Activated naive CD8-positive, alpha-beta T cell treated with anti-CD3 and anti-CD28 coated beads, Interleukin-2, amount 50 U/mL, for 16 hours (primary cell): ENCODE results near the gene PYGL.
"Not testable (repeated sequence)": the region's sequence is repeated elsewhere in the genome, so short reads cannot be mapped to it uniquely, and the experiment has no call there.

Experiments used
- DNase-seq: peaks from one replicate; pipeline ENCODE4 v3.0.0-alpha.2; 2020; ENCODE audit warnings: low read depth, low spot score

PYGL gene

DNA sequence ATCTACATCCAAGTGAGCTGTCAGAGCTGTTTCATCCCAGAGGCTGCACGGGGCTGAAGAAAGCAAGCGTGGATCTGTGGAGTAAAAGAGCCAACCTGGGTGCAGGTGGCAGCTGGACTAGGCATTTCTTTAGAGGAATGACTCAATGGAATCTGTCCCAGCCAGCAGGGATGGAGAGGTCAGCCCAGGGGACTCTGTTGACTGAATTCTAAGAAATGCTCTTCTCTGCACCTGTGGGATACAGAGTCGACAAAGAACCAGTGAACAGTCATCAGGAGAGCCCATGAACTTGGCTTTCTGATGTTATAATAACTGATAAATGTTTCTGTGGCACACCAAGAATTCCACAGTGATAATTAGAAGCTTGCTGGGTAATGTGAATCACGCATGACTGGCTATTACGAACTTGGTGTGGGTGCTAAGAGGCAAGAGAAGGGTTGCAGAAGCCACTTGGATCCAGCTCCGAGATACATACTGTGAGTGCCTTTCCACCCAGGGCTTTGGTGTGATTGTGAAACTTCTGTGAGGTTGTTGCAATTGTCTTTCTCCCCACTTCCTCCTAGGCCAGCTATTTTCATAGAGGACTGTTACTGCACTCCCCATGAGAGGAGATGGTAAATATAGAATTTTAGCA lies 16.2 kb downstream of the PYGL start:
- no peak for DNase-seq

DNA sequence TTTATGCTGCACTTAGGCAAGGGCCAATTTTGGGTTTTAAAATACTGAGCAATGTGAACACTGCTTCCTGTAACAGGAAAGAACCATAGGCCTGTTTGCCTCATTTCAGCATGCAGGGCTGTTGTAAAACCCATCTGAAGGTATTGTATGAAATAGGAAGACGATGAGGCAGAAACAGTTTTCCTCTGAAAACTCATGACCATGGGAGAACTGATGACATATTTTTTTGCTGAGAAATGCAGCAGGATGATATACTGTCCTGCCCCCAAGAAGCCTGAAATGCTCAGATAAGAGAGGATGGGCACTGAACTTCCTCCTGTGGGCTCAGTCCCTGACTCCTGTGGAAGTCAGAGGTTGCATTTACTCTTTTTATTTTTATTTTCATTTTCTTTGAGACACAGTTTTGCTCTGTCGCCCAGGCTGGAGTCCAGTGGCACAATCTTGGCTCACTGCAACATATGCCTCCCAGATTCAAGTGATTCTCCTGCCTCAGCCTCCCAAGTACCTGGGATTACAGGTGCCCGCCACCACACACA lies 17.4 kb downstream of the PYGL start:
- DNase-seq: no peak

- DNase-seq: no peak
Measured at GRCh38 chr14:50924843-50925242, 19.4 kb downstream of the PYGL start.

- no peak for DNase-seq
Measured at GRCh38 chr14:50924236-50924635, 20.0 kb downstream of the PYGL start.

- DNase-seq: no peak
Measured at GRCh38 chr14:50922803-50923202, 21.5 kb downstream of the PYGL start.

GRCh38 chr14:50920482-50921230 lies 23.6 kb downstream of the PYGL start:
- no peak for DNase-seq

GRCh38 chr14:50919524-50919923 lies 24.8 kb downstream of the PYGL start:
- DNase-seq: not testable (repeated sequence)

DNA sequence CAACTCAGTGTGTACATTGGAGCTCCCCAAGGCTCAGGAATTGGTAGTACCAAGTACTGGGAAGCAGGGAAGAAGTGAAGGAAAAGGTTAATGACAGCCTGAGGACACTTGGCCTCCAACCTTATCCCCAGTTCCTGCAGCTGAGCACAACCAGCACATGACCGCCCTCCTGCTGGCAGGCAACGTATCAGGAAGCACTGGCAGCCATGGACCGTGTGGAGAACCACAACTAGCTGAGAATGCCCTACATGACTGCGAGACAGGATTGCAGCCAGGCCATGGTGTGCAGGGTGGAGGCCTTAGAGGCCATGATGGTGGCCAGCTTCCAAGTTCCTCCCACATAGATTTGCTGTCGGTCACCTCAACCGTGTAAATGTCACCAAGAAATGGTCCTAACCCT lies 26.8 kb downstream of the PYGL start:
- no peak for DNase-seq

DNA sequence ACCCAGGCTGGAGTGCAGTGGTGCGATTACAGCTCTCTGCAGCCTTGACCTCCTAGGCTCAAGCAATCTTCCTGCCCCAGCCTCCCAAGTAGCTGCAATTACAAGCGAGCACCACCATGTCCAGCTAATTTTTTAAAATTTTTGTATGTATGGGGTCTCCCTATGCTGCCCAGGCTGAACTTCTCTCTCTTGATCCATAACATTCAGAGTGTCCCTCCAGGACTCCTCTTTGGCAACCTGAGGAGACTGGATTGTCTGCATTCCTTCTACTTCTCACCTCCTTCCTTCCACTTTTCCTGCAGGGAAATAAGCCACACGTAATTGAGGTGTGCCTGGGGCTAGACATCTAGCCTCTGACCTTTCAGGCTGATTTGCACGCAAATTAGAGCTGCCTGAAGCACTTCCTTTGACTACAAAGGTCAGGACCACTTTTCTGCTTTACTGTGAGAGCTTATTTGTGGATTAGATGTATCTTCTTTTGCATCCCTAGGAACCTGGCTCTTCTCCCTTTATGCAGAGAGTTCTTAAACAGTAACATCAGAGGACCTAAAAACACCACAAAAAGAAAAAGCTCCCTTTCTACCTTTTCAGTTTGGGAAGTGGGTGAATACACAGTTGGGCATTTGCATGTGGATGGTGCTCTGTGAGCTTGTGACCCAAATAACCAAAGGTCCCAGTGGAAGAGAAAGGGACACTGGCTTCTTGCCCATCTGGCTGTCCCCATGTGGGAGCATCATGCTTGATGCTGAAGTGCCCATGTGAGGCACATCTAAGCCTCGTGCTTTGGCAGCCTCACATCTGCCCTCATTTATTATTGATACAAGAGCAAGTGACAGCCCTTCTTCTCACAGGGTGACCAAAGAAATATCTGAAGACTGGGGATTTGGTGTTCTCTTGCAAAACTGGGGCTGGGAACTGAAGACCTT lies 33.5 kb downstream of the PYGL start:
- DNase-seq: no peak

DNA sequence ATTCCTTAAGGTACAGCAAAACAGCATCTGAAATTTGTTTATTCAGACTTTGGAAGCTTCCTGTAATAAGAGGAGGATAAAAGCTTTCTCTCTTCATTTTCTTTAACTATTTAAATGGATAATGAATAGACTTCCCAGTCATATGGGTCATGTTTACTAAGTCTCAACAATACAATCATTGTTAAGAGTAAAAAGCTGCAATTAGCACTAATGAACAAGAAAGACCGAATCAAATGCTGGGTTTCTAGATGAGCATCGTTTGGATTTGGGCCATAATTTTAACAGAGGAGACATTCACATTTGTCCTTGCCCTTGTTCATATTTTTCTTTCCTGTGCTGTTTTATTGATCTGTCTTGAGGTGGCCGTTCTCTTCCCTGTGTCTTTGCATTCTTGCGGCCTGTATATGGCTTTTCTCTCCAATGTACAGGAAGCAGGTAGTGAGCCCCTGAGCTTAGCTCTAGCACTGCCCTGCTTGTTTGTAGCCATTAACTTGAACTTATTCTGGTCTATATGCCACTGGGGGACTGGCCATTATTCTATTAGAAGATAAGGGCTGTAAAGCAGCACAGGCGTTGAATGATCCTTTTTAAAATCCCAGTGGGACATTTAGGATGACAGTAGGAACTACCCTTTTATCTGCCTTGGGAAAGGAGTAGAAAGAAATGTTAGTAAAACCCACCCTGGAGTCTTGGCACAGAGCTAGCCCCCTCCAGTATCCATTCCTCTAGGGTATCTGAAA lies 37.8 kb downstream of the PYGL start:
- no peak for DNase-seq

DNA sequence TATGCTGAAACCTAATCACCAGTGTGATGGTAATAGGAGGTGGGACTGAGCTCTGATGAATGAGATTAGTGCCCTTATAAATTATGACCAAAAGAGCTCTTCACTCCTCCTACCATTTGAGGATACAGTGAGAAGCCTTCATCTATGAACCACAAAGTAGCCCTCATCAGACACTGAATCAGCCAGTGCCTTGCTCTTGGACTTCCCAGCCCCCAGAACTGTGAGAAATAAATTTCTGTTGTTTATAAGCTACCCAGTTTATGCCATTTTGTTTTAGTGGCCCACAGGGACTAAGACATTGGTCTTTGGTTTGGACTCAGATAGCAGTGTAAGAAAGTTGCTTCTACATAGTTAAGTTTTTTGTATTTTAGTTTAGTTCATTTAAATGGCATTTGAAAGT lies 39.6 kb downstream of the PYGL start:
- DNase-seq: no peak

- no peak for DNase-seq
Measured at GRCh38 chr14:50901361-50901760, 42.9 kb downstream of the PYGL start.

DNA sequence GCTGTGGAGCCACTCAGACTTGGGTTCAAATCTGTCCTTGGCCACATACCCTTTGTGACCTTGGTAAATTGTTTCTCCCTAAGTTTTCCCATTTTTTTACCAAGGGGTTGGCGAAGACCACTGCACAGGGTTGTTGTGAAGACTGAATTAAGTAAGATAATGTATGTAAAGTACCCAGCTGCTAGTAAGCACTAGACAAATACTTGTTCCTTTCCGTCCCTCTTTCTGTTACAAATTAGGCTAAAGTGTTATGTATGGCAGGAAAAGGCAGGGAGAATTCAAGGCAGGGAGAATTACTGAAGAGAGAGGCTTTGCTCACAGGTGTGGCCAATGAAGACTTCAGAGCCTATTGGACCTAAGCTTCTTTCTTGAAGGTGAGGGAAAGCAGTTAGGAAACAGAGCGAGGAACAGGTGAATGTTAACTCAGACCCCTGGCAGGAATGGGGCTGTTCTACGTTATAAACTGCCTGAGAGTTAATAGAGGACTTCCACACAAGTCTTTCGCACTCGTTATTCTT lies 46.6 kb downstream of the PYGL start:
- DNase-seq: no peak

- not testable (repeated sequence) for DNase-seq
Measured at GRCh38 chr14:50897005-50897404, 47.3 kb downstream of the PYGL start.

DNA sequence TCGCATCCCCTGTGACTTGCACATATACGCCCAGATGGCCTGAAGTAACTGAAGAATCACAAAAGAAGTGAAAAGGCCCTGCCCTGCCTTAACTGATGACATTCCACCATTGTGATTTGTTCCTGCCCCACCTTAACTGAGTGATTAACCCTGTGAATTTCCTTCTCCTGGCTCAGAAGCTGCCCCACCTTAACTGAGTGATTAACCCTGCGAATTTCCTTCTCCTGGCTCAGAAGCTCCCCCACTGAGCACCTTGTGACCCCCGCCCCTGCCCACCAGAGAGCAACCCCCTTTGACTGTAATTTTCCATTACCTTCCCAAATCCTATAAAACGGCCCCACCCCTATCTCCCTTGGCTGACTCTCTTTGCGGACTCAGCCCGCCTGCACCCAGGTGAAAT lies 47.9 kb downstream of the PYGL start:
- not testable (repeated sequence) for DNase-seq

GRCh38 chr14:50892255-50892654 lies 52.0 kb downstream of the PYGL start:
- no peak for DNase-seq

DNA sequence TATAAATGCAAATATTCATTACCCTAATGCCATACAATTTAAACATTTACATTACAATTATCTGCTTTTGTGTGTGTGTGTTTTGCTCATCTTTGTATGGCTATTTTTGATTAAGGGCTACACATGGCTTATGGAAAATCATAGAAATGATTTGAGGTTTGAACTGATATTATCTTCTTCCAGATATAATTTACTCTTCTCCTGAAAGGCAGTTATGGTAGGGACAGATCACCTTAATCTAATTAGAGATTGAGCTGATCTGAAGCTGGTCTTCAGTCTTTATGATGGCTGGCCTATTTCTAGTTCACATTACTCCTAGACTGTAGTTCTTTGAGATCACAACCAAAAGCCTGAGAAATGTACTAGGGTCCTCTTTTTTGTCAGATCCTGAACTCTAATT lies 56.8 kb downstream of the PYGL start:
- no peak for DNase-seq

DNA sequence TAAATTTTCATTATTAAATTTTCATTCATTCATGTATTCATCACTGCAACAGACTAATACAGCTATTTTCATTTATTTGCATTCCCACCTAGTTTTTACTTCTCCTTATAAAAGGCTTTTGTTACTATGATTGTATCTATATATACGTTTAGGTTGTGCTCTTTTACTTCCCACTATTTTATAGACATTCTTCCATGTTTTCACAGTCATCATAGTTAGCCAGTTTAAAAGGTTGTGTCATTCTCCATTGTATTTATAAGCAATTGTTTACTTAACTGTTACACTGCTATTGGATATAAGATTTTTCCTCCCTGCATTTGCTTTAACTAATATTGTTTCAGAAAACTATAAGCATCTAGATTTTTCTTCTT lies 60.5 kb downstream of the PYGL start:
- no peak for DNase-seq

- DNase-seq: no peak
Measured at GRCh38 chr14:50882932-50883826, 61.1 kb downstream of the PYGL start.
